Osteoblast (primary cell): ENCODE results near the gene TSPAN16. TPM values are rescaled to one million over a fixed set of nuclear protein-coding genes. Genes with fewer than 3 reads are reported as not detected.

Experiments used
- DNase-seq: peaks from one replicate; pipeline ENCODE4 v3.0.0; 2011; ENCODE audit warnings: low spot score, mixed read lengths; ENCODE audit not compliant: insufficient read length; ENCODE audit errors: missing footprints
- H2AFZ ChIP-seq: 2 replicates; pipeline ENCODE4 v1.6.0; 2011; ENCODE audit warnings: mild to moderate bottlenecking, low read length
- H3K27ac ChIP-seq: 2 replicates; pipeline ENCODE4 v1.5.1; 2011; ENCODE audit warnings: mild to moderate bottlenecking, low read depth, low read length, moderate library complexity
- H3K27me3 ChIP-seq: 2 replicates; pipeline ENCODE4 v1.6.0; 2012; ENCODE audit warnings: mild to moderate bottlenecking, control low read depth, inconsistent platforms, low read length, moderate library complexity; ENCODE audit not compliant: insufficient read depth
- H3K36me3 ChIP-seq: 2 replicates; pipeline ENCODE4 v1.5.1; 2011; ENCODE audit warnings: mild to moderate bottlenecking, low read length, control low read depth, moderate library complexity; ENCODE audit not compliant: insufficient read depth
- H3K4me1 ChIP-seq: 2 replicates; pipeline ENCODE4 v1.5.1; 2011; ENCODE audit warnings: mild to moderate bottlenecking, low read length, control low read depth, moderate library complexity; ENCODE audit not compliant: insufficient read depth
- H3K4me2 ChIP-seq: 2 replicates; pipeline ENCODE4 v1.6.0; 2011; ENCODE audit warnings: mild to moderate bottlenecking, low read length; ENCODE audit not compliant: insufficient read depth
- H3K4me3 ChIP-seq: fragments of 200-600 bp; sonication (generic); 3 replicates; pipeline ENCODE4 v1.5.1; 2012; ENCODE audit warnings: mild to moderate bottlenecking, low read length, inconsistent platforms; ENCODE audit not compliant: insufficient read depth
- H3K79me2 ChIP-seq: 2 replicates; pipeline ENCODE4 v1.6.0; 2012; ENCODE audit warnings: mild to moderate bottlenecking, low read length, control low read depth, inconsistent platforms; ENCODE audit not compliant: insufficient read depth
- H3K9me3 ChIP-seq: 2 replicates; pipeline ENCODE4 v1.5.1; 2011; ENCODE audit warnings: low read depth, low read length, control low read depth
- H4K20me1 ChIP-seq: 2 replicates; pipeline ENCODE4 v1.6.0; 2012; ENCODE audit warnings: mild to moderate bottlenecking, low read length, control low read depth; ENCODE audit not compliant: insufficient read depth
- total RNA-seq: library from RNA; depleted of rRNA; stranded (reverse); fragments of >200 nt; gene quantifications from 2 replicates; pipeline ENCODE4 v1.2.3, GENCODE V29; 2012
- TF ChIP-seq, protein P1 (sequence below): IDR thresholded peaks from 2 replicates; pipeline ENCODE4 v1.5.1; 2011; ENCODE audit warnings: mild to moderate bottlenecking, low read depth, low read length, moderate library complexity; ENCODE audit errors: extremely low read depth

The TSPAN16 gene
- total RNA-seq, 1 donor: not detected

DNA sequence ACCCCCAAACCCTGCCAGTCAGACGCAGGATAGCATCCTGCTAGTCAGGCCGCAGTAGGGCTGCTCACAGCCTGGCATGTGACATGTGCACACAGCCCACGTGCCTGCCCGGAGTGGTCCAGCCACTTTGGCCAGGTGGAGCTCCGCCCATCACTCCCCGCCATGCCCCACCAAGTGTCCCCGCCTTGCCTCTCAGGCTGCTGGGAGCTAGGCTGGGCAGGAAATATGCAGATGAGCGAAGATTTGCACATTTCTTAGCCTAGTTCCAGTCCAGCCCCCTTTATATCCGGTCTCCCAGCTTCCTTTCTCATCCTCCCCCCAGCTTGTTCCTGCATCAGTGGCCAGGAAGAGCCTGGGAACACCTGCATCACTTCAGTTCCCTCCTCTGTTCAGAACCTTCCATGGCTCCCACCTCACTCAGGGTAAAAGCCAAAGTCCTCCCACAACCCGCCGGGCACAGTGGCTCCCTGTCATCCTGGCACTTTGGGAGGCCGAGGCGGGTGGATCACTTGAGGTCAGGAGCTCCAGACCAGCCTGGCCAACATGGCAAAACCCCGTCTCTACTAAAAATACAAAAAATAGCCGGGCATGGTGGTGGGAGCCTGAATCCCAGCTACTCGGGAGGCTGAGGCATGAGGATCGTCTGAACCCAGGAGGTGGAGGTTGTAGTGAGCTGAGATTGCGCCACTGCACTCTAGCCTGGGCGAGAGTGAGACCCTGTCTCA, 31.3 kb upstream of the TSPAN16 start:
- Histone ChIP-seq H3K4me3 (no peak overlapping the region), H3K4me1 (no peaks in the 10 kb centered on the region), H3K27me3 (no peaks in the 10 kb centered on the region), H3K4me2 (no peak overlapping the region), H4K20me1 (no peaks in the 10 kb centered on the region), H3K9me3 (no peaks in the 10 kb centered on the region), H2AFZ (no peak overlapping the region), H3K79me2 (no peaks in the 10 kb centered on the region), H3K27ac (no peak overlapping the region), H3K36me3 (no peaks in the 10 kb centered on the region)
- TF ChIP-seq, protein P1, sequence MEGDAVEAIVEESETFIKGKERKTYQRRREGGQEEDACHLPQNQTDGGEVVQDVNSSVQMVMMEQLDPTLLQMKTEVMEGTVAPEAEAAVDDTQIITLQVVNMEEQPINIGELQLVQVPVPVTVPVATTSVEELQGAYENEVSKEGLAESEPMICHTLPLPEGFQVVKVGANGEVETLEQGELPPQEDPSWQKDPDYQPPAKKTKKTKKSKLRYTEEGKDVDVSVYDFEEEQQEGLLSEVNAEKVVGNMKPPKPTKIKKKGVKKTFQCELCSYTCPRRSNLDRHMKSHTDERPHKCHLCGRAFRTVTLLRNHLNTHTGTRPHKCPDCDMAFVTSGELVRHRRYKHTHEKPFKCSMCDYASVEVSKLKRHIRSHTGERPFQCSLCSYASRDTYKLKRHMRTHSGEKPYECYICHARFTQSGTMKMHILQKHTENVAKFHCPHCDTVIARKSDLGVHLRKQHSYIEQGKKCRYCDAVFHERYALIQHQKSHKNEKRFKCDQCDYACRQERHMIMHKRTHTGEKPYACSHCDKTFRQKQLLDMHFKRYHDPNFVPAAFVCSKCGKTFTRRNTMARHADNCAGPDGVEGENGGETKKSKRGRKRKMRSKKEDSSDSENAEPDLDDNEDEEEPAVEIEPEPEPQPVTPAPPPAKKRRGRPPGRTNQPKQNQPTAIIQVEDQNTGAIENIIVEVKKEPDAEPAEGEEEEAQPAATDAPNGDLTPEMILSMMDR: no peak
- peak; percentile 71 for DNase-seq

DNA sequence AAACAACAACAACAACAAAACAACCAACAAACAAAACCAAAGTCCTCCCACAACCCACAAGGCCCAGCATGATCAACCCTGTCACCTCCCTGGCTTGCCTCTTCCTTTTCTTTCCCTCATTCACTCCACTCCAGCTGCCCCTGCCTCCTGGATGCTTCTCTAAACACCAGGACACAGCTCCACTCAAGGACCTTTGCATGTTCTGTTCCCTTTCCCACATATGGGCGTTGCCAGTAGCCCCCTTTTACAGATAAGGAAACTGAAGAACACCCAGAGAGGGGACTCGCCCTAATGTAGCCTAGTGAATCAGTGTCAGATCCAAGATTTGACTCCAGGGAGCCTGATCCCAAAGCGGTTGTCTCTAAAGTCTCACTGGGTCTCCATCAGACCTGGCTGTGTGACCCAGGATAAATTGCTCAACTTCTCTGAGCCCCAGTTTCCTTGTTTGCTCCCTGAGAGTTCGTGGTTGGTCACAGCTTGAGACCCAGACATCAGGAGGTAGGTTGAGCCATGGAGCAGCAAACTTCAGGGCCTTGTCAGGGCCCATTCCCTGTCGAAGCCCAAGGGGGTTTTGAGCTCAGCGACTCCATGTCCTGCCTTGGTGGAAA, 30.7 kb upstream of the TSPAN16 start:
- TF ChIP-seq, protein P1: no peak
- Histone ChIP-seq H3K4me2 (no peak overlapping the region), H3K4me1 (no peaks in the 10 kb centered on the region), H3K27ac (no peak overlapping the region), H3K4me3 (no peak overlapping the region), H3K36me3 (no peaks in the 10 kb centered on the region), H3K9me3 (no peaks in the 10 kb centered on the region), H4K20me1 (no peaks in the 10 kb centered on the region), H3K79me2 (no peaks in the 10 kb centered on the region), H3K27me3 (no peaks in the 10 kb centered on the region), H2AFZ (no peak overlapping the region)
- DNase-seq: peak; percentile 51

GRCh38 chr19:11265785-11266236, 30.1 kb upstream of the TSPAN16 start:
- Histone ChIP-seq H3K36me3 (no peaks in the 10 kb centered on the region), H3K4me2 (no peak overlapping the region), H2AFZ (no peak overlapping the region), H3K27me3 (no peaks in the 10 kb centered on the region), H3K4me3 (no peak overlapping the region), H3K79me2 (no peaks in the 10 kb centered on the region), H3K27ac (no peak overlapping the region), H3K9me3 (no peaks in the 10 kb centered on the region), H3K4me1 (no peaks in the 10 kb centered on the region), H4K20me1 (no peaks in the 10 kb centered on the region)
- DNase-seq: peak; percentile 96
- TF ChIP-seq, protein P1: no peak

GRCh38 chr19:11267316-11268085, 28.5 kb upstream of the TSPAN16 start:
- Histone ChIP-seq H3K9me3 (no peaks in the 10 kb centered on the region), H3K27ac (no peak overlapping the region)
- peak; percentile 74 for DNase-seq

More at GRCh38 chr19:11267316-11268085, 28.5 kb upstream of the TSPAN16 start:
- TF ChIP-seq, protein P1: no peak
- Histone ChIP-seq H3K27me3 (no peaks in the 10 kb centered on the region), H3K4me2 (no peak overlapping the region), H3K4me3 (no peak overlapping the region), H3K36me3 (no peaks in the 10 kb centered on the region), H3K4me1 (no peaks in the 10 kb centered on the region), H3K79me2 (no peaks in the 10 kb centered on the region), H2AFZ (no peak overlapping the region), H4K20me1 (no peaks in the 10 kb centered on the region)
